Renal cortex interstitium (tissue), 11 donors: ENCODE measurements around the gene CDYL2. TPM values are rescaled to one million over a fixed set of nuclear protein-coding genes. Genes with fewer than 3 reads are reported as not detected.
"Not testable (repeated sequence)": the region's sequence is repeated elsewhere in the genome, so short reads cannot be mapped to it uniquely, and the experiment has no call there.

Experiments used
- DNase-seq, 11 donors: peaks; one replicate each; pipeline ENCODE4 v3.0.0-alpha.2; 2013; ENCODE audit warnings: low read depth in 9 of 11, low spot score in 4 of 11; ENCODE audit errors: extremely low read depth in 1 of 11
- polyA plus RNA-seq, 3 donors: library from polyadenylated mRNA; unstranded; fragments of 120-200 nt; gene quantifications; one replicate each; pipeline ENCODE4 v1.2.1, GENCODE V29; 2013; ENCODE audit not compliant: insufficient read length in 3 of 3

The CDYL2 gene
- polyA plus RNA-seq, 3 donors: 6.3 to 8.0 (median 7.7) TPM

DNA sequence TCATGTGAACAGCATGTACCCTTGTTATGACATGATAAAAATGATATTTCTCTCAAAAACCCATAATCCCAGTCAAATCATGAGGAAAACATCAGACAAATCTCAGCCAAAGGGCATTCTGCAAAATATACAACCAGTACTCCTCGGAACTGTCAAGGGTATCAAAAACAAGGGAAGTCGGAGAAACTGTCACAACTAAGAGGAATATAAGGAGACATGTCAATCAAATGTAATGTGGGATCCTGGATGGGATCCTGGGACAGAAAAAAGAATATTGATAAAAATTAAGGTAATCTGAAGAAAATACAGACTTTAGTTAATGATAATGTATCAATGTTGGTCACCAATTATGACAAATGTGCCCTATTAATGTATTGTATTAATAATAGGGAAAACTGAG lies 15.6 kb upstream of the CDYL2 start:
- DNase-seq: no peak

- no peak for DNase-seq
Measured at GRCh38 chr16:80816356-80816755, 12.0 kb upstream of the CDYL2 start.

GRCh38 chr16:80815278-80815677 lies 10.9 kb upstream of the CDYL2 start:
- not testable (repeated sequence) for DNase-seq

DNA sequence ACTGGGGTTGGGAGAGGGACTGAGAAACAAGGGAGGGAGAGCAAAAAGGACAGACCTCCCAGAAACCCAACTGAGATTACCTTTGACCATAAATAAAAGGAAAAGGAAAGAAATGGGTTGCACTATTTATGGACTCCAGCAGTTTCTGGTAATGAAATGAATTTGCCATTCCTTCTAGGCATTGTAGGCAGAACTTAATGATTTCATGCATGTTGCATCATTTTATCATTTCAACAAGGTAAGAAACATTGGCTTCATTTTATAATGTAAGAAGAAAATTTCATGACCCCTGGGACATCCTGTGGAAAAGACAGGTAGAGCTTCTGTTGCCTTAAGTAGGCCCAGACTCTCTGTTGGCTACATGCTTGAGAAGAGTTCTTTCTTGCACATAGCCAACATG lies 8.2 kb upstream of the CDYL2 start:
- DNase-seq: no peak

GRCh38 chr16:80809366-80809765 lies 5.0 kb upstream of the CDYL2 start:
- DNase-seq: no peak

DNA sequence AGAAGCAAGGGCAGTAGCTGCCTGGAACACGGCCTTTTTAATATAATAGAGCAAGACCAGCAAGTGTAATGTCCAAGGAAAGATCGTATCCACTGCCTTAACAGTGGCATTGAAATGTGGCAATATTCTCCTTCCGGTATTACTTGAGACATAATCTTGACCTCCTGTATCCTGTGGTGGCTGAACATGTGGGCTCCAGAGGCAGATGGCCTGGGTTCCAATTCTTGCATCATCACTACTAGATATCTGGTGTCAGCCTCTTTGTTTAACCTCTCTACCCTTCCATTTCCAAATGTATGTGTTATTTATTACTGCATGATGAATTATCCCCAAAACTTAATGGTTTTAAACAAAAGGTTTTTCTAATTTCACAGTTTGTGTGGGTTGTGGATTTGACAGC lies 3.5 kb upstream of the CDYL2 start:
- DNase-seq: no peak

DNA sequence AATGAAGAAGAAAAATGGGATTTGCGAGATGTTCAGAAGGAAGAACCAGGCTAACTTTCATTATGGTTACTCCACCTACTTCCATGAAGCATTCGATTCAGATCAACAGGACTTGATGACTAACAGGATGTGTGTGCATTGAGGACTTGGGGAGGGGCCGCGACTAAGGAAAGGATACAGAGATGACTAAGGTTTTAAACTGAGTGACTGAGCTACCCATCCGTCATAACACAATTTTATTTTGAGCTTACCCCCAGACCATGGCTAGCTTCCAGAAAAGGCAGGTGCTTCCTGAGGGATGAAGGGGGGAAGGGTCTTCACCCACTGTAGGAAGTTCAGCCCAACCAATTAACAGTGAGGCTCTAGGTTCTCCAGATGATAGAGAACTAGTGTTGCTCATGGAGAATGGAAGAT lies 2.5 kb upstream of the CDYL2 start:
- DNase-seq: no peak

DNA sequence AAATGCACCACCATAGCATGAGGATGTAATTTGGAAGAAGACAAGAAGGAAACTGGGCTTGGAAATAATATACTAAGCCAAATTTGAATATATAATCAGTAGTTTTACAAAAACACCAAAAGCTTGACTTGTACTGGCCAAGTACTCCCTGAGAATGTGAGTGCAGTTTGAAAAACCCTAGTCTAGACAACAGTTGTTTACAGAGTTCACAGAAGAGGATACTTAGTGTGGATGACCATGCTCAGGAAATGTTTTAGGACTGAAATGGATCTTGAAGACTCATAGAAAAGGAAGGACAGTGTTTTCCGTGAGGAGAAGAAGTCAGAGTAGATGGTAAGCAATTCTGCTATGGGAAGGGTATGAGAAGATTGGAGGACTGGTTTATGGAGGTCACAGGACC lies 1.9 kb upstream of the CDYL2 start:
- no peak for DNase-seq

- DNase-seq: peak in 9 of 11 donors; percentile 31 to 57 (median 45)
Measured at GRCh38 chr16:80804056-80804525, 307 bp downstream of the CDYL2 start.

GRCh38 chr16:80803339-80804055 lies 901 bp downstream of the CDYL2 start:
- peak in 4 of 11 donors; percentile 23 to 29 (median 26) for DNase-seq

- DNase-seq: no peak
Measured at GRCh38 chr16:80802902-80803301, 1.5 kb downstream of the CDYL2 start.

GRCh38 chr16:80802138-80802537 lies 2.3 kb downstream of the CDYL2 start:
- no peak for DNase-seq

DNA sequence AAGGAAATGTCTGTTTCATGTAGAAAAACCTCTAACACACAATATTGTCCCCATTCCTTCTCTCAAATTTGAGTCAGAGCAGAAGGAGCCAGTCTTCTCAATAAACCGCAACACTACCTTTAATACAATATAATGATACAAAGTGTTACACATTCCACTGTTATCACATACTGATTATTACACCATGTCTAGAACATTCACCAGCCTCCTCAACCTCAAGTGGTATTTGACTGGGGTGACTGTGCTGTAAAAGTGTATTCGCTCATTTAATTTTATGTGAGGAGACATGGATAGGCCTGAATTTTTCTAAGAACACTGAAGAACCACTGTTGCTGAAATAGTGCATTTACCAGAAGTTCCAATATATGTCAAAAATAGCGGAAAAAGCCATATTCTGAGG lies 10.3 kb downstream of the CDYL2 start:
- DNase-seq: no peak

- no peak for DNase-seq
Measured at GRCh38 chr16:80792031-80792430, 12.4 kb downstream of the CDYL2 start.

DNA sequence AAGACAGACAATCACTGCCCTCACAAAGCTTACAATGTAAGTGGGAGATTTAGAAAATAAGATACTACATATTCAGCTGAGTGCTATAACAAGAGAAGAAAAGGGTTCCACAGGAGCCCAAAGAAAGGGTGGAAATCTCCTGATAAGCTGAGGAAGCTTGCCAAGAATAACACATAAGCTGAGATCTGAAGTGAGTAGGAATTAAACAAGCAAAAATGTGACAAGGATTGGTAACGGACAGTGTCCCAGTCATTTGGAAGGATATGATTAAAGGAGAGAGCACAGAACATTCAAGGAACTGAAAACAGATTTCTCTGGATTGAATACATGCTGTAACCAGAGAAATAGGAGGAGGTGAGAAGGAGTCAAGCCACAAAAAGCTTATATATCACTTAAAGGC lies 13.0 kb downstream of the CDYL2 start:
- no peak for DNase-seq

DNA sequence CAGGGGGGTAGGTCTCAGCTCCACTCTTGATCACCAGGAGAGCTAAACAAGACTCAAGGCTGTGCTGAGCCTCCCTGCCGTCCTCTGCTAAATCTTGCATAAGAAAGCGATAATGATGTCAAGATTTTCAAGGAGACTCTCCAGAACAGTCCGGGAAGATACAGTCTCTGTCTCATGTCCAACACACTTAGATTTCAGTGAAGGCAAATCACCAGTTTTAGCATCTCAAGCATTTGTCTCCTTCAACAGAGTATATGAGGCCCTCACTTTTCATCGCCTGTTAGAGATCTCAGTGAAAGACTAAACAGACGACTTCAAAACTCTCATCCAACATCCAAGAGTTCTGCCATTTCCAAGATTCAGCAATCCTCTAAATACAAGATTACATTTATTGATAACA lies 13.6 kb downstream of the CDYL2 start:
- no peak for DNase-seq

- no peak for DNase-seq
Measured at GRCh38 chr16:80788027-80788426, 16.4 kb downstream of the CDYL2 start.

DNA sequence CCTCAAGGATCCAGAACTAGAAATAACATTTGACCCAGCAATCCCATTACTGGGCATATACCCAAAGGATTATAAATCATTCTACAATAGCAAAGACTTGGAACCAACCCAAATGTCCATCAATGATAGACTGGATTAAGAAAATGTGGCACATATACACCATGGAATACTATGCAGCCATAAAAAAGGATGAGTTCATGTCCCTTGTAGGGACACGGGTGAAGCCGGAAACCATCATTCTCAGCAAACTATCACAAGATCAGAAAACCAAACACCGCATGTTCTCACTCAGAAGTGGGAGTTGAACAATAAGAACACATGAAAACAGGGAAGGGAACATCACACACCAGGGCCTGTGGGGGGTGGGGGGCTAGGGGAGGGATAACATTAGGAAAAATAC lies 17.8 kb downstream of the CDYL2 start:
- DNase-seq: not testable (repeated sequence)

- no peak for DNase-seq
Measured at GRCh38 chr16:80784951-80785350, 19.4 kb downstream of the CDYL2 start.

- no peak for DNase-seq
Measured at GRCh38 chr16:80778703-80779102, 25.7 kb downstream of the CDYL2 start.

DNA sequence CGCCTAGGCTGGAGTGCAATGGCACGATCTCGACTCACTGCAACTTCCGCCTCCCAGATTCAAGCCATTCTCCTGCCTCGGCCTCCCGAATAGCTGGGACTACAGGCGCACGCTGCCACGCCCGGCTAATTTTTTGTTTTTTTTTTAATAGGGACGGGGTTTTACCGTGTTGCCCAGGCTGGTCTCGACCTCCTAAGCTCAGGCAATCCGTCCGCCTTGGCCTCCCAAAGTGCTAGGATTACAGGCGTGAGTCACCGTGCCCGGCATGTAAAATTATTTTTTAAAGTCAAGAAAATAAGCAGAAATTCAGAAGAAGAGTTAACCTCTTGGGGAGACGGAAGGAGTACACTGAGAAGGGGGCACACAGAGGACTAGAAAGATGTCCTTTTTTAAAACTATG lies 27.5 kb downstream of the CDYL2 start:
- DNase-seq: no peak
